Thymus (tissue), 11 donors: ENCODE measurements around the gene GRIK4. TPM values are rescaled to one million over a fixed set of nuclear protein-coding genes. Genes with fewer than 3 reads are reported as not detected.

Experiments
- DNase-seq, 9 donors: peaks; one replicate each; pipeline ENCODE4 v3.0.0-alpha.2; 2013; ENCODE audit warnings: low spot score in 9 of 9, low read depth in 6 of 9, missing footprints in 1 of 9
- H3K27ac ChIP-seq, 2 donors: one replicate each; pipeline ENCODE4 v1.5.1; 2013; ENCODE audit warnings: control low read depth in 1 of 2, low read depth in 1 of 2, low read length in 1 of 2, mild to moderate bottlenecking in 1 of 2, moderate library complexity in 1 of 2
- H3K27me3 ChIP-seq, 2 donors: one replicate each; pipeline ENCODE4 v1.5.1; 2013; ENCODE audit warnings: low read length in 1 of 2; ENCODE audit not compliant: control insufficient read depth in 2 of 2, insufficient read depth in 1 of 2
- H3K36me3 ChIP-seq, 2 donors: one replicate each; pipeline ENCODE4 v1.5.1; 2013; ENCODE audit warnings: low read length in 1 of 2, mild to moderate bottlenecking in 1 of 2, moderate library complexity in 1 of 2; ENCODE audit not compliant: control insufficient read depth in 2 of 2, insufficient read depth in 2 of 2
- H3K4me1 ChIP-seq, 2 donors: one replicate each; pipeline ENCODE4 v1.5.1; 2013; ENCODE audit warnings: low read length in 2 of 2; ENCODE audit not compliant: control insufficient read depth in 2 of 2, insufficient read depth in 2 of 2
- H3K4me3 ChIP-seq, 2 donors: one replicate each; pipeline ENCODE4 v1.5.1; 2013; ENCODE audit warnings: low read length in 2 of 2, control low read depth in 1 of 2, mild to moderate bottlenecking in 1 of 2
- H3K9me3 ChIP-seq, 2 donors: one replicate each; pipeline ENCODE4 v1.5.1; 2013; ENCODE audit warnings: low read length in 1 of 2, mild to moderate bottlenecking in 1 of 2; ENCODE audit not compliant: control insufficient read depth in 2 of 2, insufficient read depth in 1 of 2
- WGBS: extraction: QIAGEN DNeasy Blood & Tissue Kit; methylation state at CpG from one replicate; pipeline ENCODE4 v1.1.7; 2013; 5-methylcytosine and 5-hydroxymethylcytosine counted together
- polyA plus RNA-seq: library from polyadenylated mRNA; stranded (reverse); fragments of 200-250 nt; gene quantifications from one replicate; pipeline ENCODE4 v1.2.3, GENCODE V29; 2013
- total RNA-seq: library from RNA; stranded (reverse); fragments of 120-200 nt; gene quantifications from one replicate; pipeline ENCODE4 v1.2.4, GENCODE V29; 2013
- donor health status: healthy.

Gene GRIK4
- total and polyA plus RNA-seq, 2 donors, result 0.11 to 0.19 TPM

GRCh38 chr11:120906766-120907165 is 395.2 kb downstream of the GRIK4 start:
- H3K27me3 ChIP-seq, result no peaks in the 10 kb centered on the region
- H3K27ac ChIP-seq, result no peak overlapping the region
- no peak for DNase-seq
- H3K4me3 ChIP-seq, result no peak overlapping the region
- WGBS, result 89% methylated on average over 10 of the region's 10 CpGs
- H3K36me3 ChIP-seq, result no peaks in the 10 kb centered on the region
- H3K4me1 ChIP-seq, result no peaks in the 10 kb centered on the region
- H3K9me3 ChIP-seq, result no peaks in the 10 kb centered on the region

- no peak overlapping the region for H3K27ac ChIP-seq
- H3K4me3 ChIP-seq, result no peak overlapping the region
- no peaks in the 10 kb centered on the region for H3K9me3 ChIP-seq
- 95% methylated on average over 1 of the region's 1 CpG for WGBS
- no peaks in the 10 kb centered on the region for H3K36me3 ChIP-seq
- DNase-seq, result no peak
- no peaks in the 10 kb centered on the region for H3K27me3 ChIP-seq
- H3K4me1 ChIP-seq, result no peaks in the 10 kb centered on the region
Observed at GRCh38 chr11:120907971-120908370, 396.4 kb downstream of the GRIK4 start.

DNA sequence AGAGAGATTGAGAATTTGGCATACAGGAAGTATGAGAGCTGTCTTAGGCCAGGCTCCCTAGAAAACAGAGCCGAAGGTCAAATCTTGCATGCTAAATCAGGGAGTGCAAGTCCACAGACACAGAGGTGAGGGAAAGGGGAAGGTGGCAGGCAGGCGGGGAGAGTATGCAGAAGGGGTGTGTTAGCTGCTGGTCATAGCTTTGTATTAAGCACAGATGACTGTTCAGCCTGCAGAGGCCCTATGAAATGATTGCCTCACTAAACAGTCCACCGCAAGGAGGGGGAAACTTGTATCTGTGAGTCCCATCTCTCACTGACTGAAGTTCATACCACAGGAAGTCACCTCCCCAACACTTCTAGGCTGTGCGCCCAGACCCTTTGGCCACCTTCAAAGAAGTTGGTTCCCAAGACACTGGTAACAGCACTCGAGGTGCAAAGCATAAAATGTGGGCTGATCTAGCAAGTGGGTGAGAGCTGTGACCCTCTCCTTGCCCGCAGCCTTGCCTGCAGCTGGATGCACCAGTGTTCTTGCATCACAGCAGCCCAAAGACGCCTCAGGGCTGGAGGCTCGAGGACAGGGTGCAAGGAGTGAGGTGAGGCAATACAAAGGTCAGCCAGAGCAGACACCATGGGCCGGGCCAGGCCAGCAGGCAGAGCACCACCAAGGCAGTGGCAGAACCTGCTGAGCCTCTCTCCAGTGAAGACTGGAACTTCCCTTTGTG is 397.1 kb downstream of the GRIK4 start:
- DNase-seq, result no peak

DNA sequence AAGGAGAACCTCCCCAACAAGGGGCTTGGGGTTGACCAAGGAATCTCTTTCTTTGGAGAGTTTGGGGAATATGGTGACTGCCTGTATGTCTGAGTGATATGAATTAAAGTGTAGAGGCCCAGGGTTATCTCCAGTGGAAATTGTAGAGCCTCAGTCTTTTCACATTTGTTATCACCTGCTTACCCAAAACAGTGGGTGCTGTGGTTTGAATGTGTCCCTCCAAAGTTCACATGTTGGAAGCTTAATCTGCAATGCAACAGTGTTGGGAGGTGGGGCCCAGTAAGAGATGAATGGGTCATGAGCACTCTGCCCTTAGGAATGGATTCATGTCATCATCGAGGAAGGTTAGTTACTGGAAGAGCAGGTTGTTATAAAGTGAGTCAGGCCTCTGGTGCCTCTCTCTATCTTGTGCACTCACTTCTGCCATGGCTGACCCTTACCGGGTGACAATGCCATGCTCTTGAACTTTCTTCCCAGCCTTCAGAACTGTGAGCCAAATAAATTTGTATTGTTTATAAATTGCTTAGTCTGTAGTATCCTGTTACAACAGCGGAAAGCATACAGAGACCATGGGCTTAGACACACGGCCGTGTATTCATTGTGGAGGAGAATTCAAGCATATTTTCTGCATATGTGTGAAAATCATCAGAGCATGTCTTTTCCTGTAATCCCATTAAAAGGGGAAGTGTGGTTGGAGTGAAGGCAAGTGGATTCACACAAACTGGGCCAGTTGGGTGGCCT is 398.3 kb downstream of the GRIK4 start:
- WGBS, result 94% methylated on average over 5 of the region's 5 CpGs
- DNase-seq, result no peak
- no peaks in the 10 kb centered on the region for H3K9me3 ChIP-seq
- H3K36me3 ChIP-seq, result no peaks in the 10 kb centered on the region
- H3K4me1 ChIP-seq, result no peaks in the 10 kb centered on the region
- H3K27me3 ChIP-seq, result no peaks in the 10 kb centered on the region
- H3K27ac ChIP-seq, result no peak overlapping the region
- no peak overlapping the region for H3K4me3 ChIP-seq

More for the DNA sequence above, 397.1 kb downstream of the GRIK4 start:
- Histone ChIP-seq H3K27ac (no peak overlapping the region), H3K4me1 (no peaks in the 10 kb centered on the region), H3K9me3 (no peaks in the 10 kb centered on the region), H3K4me3 (no peak overlapping the region), H3K27me3 (no peaks in the 10 kb centered on the region), H3K36me3 (no peaks in the 10 kb centered on the region)
- whole genome bisulfite sequencing, result 74% methylated on average over 9 of the region's 9 CpGs

- no peak overlapping the region for H3K27ac ChIP-seq
Observed at GRCh38 chr11:120911943-120912342, 400.4 kb downstream of the GRIK4 start.

DNA sequence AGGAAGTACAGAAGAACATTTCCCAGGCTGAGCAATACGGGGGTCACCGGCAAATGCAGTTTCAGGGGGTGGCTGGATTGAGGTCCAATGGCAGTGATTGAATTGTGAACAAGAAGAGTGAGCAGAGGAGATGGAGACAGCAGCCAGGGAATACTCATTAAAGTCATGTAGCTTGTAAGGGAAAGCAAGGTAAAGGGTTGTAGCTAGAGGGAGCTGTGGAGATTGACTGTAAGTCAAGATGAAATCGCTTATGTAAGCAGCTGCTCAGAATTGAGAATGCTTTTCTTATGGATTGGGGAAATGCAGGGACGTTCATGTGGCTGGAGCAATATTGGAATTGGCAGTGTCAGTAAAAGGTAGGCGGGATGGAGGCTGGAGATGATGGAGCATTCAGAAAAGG is 401.0 kb downstream of the GRIK4 start:
- WGBS, result 49% methylated on average over 5 of the region's 5 CpGs
- Histone ChIP-seq H3K36me3 (no peaks in the 10 kb centered on the region), H3K4me3 (no peak overlapping the region), H3K27me3 (no peaks in the 10 kb centered on the region), H3K27ac (no peak overlapping the region), H3K9me3 (no peaks in the 10 kb centered on the region), H3K4me1 (no peaks in the 10 kb centered on the region)
- DNase-seq, result no peak

More at GRCh38 chr11:120911943-120912342, 400.4 kb downstream of the GRIK4 start:
- 87% methylated on average over 3 of the region's 3 CpGs for WGBS
- no peak overlapping the region for H3K4me3 ChIP-seq
- H3K36me3 ChIP-seq, result no peaks in the 10 kb centered on the region
- H3K4me1 ChIP-seq, result no peaks in the 10 kb centered on the region
- H3K9me3 ChIP-seq, result no peaks in the 10 kb centered on the region
- H3K27me3 ChIP-seq, result no peaks in the 10 kb centered on the region
- DNase-seq, result no peak

DNA sequence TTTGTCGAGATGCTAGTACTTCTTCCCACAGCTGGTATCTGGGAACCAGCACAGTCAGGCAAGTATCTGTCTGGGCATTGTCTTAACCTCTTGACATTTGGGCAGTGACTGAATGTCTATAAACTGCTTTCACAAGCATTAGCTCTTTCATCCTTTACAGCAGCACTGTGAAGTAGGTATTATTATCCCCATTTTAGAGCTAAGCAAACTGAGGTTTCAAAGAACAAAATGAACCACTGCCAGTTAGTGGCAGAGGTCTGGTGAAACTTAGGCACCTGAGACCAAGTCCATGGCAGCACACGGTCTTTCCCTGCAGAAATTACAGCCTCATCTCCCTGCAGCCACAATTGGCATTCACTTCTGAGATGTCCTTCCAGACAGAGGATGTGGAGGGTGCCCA is 401.4 kb downstream of the GRIK4 start:
- Histone ChIP-seq H3K4me3 (no peak overlapping the region), H3K9me3 (no peaks in the 10 kb centered on the region), H3K27ac (no peak overlapping the region), H3K36me3 (no peaks in the 10 kb centered on the region), H3K27me3 (no peaks in the 10 kb centered on the region), H3K4me1 (no peaks in the 10 kb centered on the region)
- DNase-seq, result no peak
- 89% methylated on average over 2 of the region's 2 CpGs for WGBS

DNA sequence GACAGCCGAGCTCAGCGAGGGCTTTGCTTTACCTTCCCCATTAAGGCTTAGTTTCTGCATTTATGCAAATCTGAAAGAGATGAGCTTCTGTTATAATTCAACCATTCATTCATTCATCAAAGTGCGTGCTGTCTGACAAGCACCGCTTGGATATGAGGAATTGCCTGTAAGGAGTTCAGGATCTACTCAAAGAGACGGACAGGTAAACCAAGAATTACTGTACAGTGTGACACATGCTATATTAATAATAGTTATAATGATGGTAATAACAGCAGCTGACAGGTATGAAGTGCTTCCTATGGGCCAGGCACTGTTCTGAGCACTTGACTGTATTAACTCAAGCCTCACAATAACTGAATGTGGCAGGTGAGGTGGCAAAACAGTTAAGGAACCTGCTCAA is 402.5 kb downstream of the GRIK4 start:
- Histone ChIP-seq H3K4me1 (no peaks in the 10 kb centered on the region), H3K27me3 (no peaks in the 10 kb centered on the region), H3K36me3 (no peaks in the 10 kb centered on the region), H3K27ac (no peak overlapping the region), H3K4me3 (no peak overlapping the region), H3K9me3 (no peaks in the 10 kb centered on the region)
- 76% methylated on average over 5 of the region's 5 CpGs for WGBS
- DNase-seq, result no peak

DNA sequence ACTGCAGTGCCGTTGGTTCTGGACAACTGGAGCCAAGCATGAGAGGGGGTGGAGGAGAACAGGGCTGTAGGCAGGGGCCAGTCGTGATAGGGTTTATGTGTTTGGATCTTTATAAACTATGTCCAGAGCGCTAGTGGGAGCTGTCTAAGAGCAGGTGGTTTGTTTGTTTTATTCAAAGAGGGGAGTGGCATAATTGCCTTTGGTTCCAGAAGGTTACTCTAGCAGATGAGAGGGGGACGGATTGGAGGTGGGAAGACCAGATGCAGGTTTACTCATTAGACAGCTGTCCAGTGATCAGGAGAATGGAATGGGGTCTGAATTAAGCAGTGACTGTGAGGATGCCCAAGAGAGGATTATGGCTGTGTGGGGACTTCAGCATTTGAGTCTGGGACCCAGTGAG is 403.1 kb downstream of the GRIK4 start:
- WGBS, result 91% methylated on average over 4 of the region's 4 CpGs
- Histone ChIP-seq H3K4me1 (no peaks in the 10 kb centered on the region), H3K36me3 (no peaks in the 10 kb centered on the region), H3K9me3 (no peaks in the 10 kb centered on the region), H3K27me3 (no peaks in the 10 kb centered on the region), H3K4me3 (no peak overlapping the region), H3K27ac (no peak overlapping the region)
- DNase-seq, result no peak
